HG03575 (cell line): ENCODE data around the gene PTGER3.
"Not testable (repeated sequence)": the region's sequence is repeated elsewhere in the genome, so short reads cannot be mapped to it uniquely, and the experiment has no call there.

Experiments used
- ATAC-seq: cut with Tn5 transposase; IDR thresholded peaks from one replicate; pipeline ENCODE4 v1.9.1; 2021; ENCODE audit not compliant: unreplicated experiment, insufficient number of reproducible peaks, low FRiP score; ENCODE audit errors: extremely low read depth

The PTGER3 gene

GRCh38 chr1:71023515-71023914 is 24.1 kb downstream of the PTGER3 start:
- no peak for ATAC-seq

GRCh38 chr1:71019233-71019969 is 28.2 kb downstream of the PTGER3 start:
- no peak for ATAC-seq

- ATAC-seq = no peak
Measured at GRCh38 chr1:71018791-71019190, 28.8 kb downstream of the PTGER3 start.

- ATAC-seq = no peak
Measured at GRCh38 chr1:71015745-71016144, 31.9 kb downstream of the PTGER3 start.

DNA sequence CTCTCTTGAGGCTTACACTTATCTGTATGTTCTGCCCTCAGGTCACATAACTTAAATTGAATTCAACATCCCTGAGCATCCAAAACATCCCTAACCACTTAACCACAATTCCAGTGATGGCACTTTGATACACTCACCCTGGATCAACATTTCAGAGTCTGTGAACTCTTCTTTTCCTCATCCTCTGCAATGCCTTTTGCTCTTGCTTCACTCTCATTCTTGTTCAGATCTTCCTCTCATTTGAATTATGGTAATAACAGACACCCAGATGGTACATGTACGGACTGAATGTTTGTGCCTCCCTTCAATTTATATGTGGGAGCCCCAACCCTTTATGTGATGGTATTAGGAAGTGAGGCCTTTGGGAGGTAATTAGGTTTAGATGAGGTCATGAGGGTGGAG is 33.4 kb downstream of the PTGER3 start:
- no peak for ATAC-seq

DNA sequence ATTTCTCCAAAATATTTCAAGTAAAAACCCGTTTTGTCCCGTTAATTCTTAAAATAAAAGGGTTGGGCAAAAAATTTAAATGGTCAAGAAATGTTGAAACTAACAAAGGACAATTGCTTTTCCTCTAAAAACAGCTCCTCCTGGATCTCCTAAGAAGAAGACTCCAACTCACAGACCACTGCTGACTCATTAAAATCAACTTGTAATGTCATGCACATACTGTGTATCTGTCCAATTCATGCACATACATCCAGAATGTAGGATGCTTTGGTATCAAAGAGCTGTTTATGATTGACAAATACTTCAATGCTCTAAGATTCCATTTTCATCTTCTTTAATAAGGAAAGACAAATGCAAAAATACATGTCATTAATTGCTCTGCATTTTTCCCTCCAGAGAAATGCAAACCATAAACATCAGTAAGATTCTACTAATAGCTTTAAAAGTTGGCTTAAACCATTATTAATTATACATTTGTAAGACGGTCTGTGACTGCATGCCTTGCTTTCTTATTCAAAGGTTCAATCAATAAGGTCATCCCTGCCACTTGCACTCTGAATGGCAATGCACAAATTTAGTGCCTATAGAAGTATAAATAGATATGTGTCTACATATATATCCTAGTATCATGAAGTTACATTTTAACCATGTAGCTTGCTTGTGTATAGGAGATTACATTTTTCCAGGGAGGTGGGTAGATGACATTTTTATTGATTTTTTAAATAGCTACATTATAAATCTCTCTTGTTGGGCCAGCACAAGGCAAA is 44.7 kb downstream of the PTGER3 start:
- no peak for ATAC-seq

DNA sequence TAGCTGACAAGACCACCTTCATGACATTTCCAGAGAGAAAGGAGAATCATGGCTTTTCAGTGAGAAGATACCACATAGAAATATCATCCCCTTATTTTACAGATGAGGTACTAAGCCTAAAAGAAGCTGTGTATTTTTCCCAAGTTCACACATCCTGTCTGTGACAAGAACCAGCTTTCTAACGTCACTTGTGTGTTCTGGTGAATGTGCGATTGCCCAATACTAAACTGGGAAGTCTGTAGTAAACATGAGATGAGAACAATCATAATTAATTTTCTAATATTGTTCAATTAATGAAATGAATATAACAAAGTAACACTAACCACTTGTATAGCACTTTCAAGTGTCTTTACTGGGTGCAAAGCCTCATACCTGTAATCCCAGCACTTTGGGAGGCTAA is 46.0 kb downstream of the PTGER3 start:
- no peak for ATAC-seq

- no peak for ATAC-seq
Measured at GRCh38 chr1:70997793-70998192, 49.8 kb downstream of the PTGER3 start.

- ATAC-seq = no peak
Measured at GRCh38 chr1:70994753-70995268, 52.8 kb downstream of the PTGER3 start.

- ATAC-seq = no peak
Measured at GRCh38 chr1:70993798-70994197, 53.8 kb downstream of the PTGER3 start.

- no peak for ATAC-seq
Measured at GRCh38 chr1:70992521-70992920, 55.1 kb downstream of the PTGER3 start.

GRCh38 chr1:70990469-70991253 is 57.0 kb downstream of the PTGER3 start:
- ATAC-seq = no peak

- no peak for ATAC-seq
Measured at GRCh38 chr1:70987497-70987896, 60.1 kb downstream of the PTGER3 start.

DNA sequence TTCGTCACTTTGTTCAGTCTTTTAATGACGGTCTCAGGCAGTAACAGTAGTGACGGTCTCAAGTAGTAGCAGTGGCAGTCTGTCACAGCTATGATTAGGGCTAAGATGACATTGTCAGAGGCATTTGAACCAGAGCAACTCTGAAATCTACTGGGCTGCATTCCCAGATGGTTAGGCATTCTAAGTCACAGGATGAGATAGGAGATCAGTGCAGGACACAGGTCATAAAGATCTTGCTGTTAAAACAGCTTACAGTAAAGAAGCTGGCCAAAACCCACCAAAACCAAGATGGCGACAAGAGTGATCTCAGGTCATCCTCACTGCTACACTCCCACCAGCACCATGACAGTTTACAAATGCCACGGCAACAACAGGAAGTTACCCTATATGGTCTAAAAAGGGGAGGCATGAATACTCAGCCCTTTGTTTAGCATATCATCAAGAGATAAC is 61.8 kb downstream of the PTGER3 start:
- not testable (repeated sequence) for ATAC-seq

DNA sequence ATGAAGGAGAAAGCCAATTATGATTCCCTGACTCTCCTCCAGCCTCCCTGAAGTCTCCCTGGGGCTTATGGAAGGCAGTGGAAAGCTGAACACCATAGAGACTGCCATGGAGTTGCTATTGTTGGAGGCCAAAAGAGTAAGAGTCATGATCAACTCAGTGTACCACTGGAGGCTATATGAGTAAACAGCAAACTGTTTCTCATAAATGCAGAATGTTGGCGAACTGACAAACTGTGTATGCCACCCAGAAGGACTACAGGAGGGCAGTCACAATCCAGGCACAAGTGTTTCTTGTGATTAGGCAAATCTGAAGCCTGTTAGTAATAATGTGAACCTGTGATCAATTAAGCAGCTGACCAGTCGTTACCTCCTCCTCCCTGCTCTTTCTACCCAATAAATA is 62.3 kb downstream of the PTGER3 start:
- ATAC-seq = not testable (repeated sequence)

GRCh38 chr1:70980361-70980760 is 67.3 kb downstream of the PTGER3 start:
- no peak for ATAC-seq

DNA sequence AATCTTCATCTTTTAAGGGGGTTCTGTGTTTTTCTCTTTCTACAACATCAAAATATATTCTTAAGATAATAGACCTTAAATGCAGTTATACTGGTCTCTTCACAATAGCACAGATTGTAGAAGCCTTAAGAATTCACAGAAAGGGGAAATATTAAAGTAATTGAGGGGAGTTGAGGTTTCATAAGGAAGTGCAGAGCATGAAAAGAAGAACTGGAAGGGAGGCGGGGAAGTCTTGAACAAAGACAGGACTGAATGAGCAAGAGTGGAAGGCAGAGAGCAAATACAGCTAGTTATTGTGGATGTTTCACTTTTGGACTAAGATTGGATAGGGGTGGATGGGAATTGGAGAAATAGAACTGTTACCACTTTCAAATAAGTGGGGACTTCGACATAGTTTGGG is 67.7 kb downstream of the PTGER3 start:
- no peak for ATAC-seq

DNA sequence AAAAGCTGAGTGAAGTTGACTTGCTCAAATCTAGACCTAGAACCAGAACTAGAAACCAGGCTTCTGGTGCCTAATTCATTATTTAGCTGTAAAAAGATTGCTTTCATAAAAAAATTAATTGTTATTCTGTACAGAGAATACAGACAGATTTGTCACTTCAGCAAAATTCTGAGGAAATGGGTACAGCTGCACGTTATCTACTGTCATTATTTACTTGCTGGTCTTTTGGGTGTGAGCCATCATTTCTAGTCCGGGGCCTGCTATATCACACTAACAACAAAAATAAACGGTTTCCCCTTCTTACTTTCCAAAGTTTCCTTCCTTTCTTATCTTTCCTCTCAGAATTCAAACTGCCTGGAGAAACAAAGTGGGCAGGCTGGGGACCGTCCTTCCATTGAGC is 68.3 kb downstream of the PTGER3 start:
- no peak for ATAC-seq

DNA sequence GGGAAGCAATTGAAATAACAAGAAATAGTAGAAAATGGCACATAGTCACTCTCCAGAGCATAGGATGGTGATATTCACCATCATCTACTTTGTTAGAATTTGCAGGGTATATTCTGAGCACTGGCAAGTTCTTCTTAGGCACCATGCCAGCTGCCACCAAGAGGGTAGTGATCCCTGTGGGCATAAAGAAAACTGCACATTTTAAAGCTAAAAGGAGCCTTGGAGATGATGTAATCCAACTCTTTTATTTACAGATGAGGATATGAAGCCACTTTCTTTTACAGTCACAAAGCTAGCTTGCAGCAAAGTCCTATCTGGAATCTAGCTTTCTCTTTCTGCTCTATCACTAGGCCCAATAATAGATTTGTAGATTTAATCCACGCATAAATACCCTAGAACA is 69.0 kb downstream of the PTGER3 start:
- ATAC-seq = no peak
